ENCODE results near the gene MUC13. TPM values are rescaled to one million over a fixed set of nuclear protein-coding genes. Genes with fewer than 3 reads are reported as not detected.

The MUC13 gene
- total RNA-seq, 1 experiment from 2014 or later, result not detected

GRCh38 chr3:124969190-124969589 lies 34.6 kb upstream of the MUC13 start:
- Histone ChIP-seq H3K27ac (ENCODE audit: insufficient read length, low read depth, low read length) (no peak overlapping the region), H2AK5ac (ENCODE audit: insufficient read length, low read length) (no peak overlapping the region), H3K14ac (ENCODE audit: insufficient read depth, low read length) (no peak overlapping the region), H3K27me3 (ENCODE audit: insufficient read depth, low read length) (no peaks in the 10 kb centered on the region), H2BK20ac (ENCODE audit: low read depth, low read length, poor library complexity, severe bottlenecking) (no peak overlapping the region), H3K9me3 (ENCODE audit: control insufficient read depth, low read depth, low read length) (no peaks in the 10 kb centered on the region), H4K91ac (ENCODE audit: insufficient read length, low read depth, low read length) (no peak overlapping the region), H3T11ph (ENCODE audit: low read length) (no peak overlapping the region), H4K8ac (replicated peaks; ENCODE audit: insufficient read length, low read depth, low read length) (no peak overlapping the region), H3K4me1 (ENCODE audit: insufficient read depth, low read length) (no peaks in the 10 kb centered on the region), H2BK120ac (ENCODE audit: low read depth, low read length, poor library complexity, severe bottlenecking) (no peak overlapping the region), H3K18ac (ENCODE audit: insufficient read length, low read depth, low read length) (no peak overlapping the region), H2BK12ac (ENCODE audit: insufficient read length, low read depth, low read length) (no peak overlapping the region), H3K79me1 (ENCODE audit: insufficient read depth, low read depth, low read length, poor library complexity, severe bottlenecking) (no peaks in the 10 kb centered on the region), H2BK15ac (ENCODE audit: low read depth, low read length) (no peak overlapping the region), H3K4ac (ENCODE audit: low read depth, low read length) (no peak overlapping the region), H3K56ac (ENCODE audit: insufficient read length, low read depth, low read length) (no peak overlapping the region), H4K20me1 (ENCODE audit: control insufficient read depth, insufficient read depth, insufficient read length) (no peaks in the 10 kb centered on the region), H3K79me2 (ENCODE audit: insufficient read depth, low read length) (no peaks in the 10 kb centered on the region), H2BK5ac (ENCODE audit: insufficient read length, low read length) (no peak overlapping the region), H3K4me2 (ENCODE audit: insufficient read depth, insufficient read length, low read length) (no peak overlapping the region), H3K23me2 (ENCODE audit: insufficient read length, low read depth, low read length, poor library complexity, severe bottlenecking) (no peaks in the 10 kb centered on the region), H3K9ac (ENCODE audit: extremely low read depth, insufficient read length, low read length) (no peak overlapping the region), H3K23ac (ENCODE audit: insufficient read length, low read depth, low read length) (no peak overlapping the region), H2AFZ (ENCODE audit: low read length) (no peak overlapping the region), H4K5ac (ENCODE audit: insufficient read length, low read depth, low read length) (no peak overlapping the region)
- Mint-ChIP-seq H3K36me3 (ENCODE audit: insufficient read depth in 1 of 3, low read depth in 3 of 3) (peaks cover 0 to 7% (median 0%) of the 10 kb centered on the region in 3 experiments; a peak in 3 of 7 replicates), H3K9me3 (no peaks in the 10 kb centered on the region), H3K4me3 (no peak overlapping the region), H3K27ac (no peak overlapping the region; a peak in 1 of 7 replicates), H3K27me3 (ENCODE audit: low read depth) (no peaks in the 10 kb centered on the region), H3K4me1 (0 out of 4 replicates have a peak, but pooled peaks cover 0 to 4% of the 10 kb centered on the region in 2 experiments)
- DNase-seq, result no peak
- TF ChIP-seq CTCF (conservative IDR thresholded peaks at IDR 0.05), result no peak
- no CpG with 5 or more reads among the region's 8 CpGs for WGBS (ENCODE audit: extremely low coverage, insufficient read length, low lambda C conversion rate)
